Measurements from ENCODE around the gene RPN2. TPM values are rescaled to one million over a fixed set of nuclear protein-coding genes. Genes with fewer than 3 reads are reported as not detected.

The RPN2 gene
- total RNA-seq, 1 experiment from 2014 or later = 338 TPM

DNA sequence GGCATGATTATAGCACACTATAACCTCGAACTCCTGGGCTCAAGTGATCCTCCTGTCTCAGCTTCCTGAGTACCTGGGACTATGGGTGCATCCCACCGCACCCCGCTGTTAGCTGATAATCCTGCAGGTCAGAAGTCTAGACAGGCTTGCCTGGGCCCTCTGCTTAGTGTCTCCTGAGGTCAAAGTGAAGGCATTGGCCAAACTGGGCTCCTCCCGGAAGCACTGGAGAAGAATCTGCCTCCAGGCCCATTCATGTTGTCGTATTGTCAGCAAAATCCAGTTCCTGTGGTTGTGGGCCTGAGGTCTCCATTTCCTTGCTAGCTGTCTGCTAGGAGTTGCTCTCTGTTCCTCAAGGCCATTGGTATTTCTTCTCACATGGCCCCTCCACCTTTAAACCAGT, 6.6 kb downstream of the RPN2 start:
- DNase-seq (ENCODE audit: low spot score) = no peak

DNA sequence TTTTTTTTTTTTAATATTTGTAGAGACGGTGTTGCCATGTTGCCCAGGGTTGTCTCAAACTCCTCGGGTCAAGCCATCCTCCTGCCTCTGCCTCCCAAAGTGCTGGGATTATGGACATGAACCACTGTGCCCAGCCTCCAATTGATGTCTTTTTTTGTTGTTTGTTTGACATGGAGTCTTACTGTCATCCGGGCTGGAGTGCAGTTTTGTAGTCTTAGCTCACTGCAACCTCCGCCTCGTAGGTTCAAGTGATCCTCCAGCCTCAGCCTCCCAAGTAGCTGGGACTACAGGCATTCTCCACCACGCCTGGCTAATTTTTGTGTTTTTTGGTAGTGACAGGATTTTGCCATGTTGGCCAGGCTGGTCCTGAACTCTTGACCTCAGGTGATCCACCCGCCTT, 9.7 kb downstream of the RPN2 start:
- no peak for DNase-seq (ENCODE audit: low spot score)

DNA sequence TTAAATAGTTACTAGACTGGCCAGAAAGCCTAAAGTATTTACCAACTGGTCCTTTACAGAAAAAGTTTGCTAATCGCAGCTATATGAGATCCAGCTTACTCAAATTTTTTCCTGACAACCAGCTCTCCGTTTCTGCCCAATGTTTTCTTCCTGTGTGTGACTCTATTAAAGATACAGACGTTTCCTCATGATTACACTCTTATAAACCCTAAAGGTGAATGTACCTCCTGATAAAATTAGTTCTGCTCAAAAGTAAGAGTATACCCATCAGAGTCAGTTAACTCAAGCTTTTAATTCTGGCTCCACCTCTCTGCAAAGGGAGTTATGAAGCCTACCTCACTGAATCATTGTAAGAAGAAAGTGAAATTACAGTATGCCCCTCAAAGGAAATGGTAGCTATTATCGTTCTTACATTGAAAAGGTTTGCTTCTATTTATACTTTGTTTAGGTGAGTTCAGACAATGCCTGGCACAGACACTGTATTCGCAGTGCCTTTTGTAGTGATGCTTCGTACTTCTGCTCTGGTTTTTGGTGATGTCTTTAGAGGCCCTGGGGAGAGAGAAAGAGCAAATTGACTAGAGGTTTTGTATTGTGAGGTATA, 10.4 kb downstream of the RPN2 start:
- no peak for DNase-seq (ENCODE audit: low spot score)

DNA sequence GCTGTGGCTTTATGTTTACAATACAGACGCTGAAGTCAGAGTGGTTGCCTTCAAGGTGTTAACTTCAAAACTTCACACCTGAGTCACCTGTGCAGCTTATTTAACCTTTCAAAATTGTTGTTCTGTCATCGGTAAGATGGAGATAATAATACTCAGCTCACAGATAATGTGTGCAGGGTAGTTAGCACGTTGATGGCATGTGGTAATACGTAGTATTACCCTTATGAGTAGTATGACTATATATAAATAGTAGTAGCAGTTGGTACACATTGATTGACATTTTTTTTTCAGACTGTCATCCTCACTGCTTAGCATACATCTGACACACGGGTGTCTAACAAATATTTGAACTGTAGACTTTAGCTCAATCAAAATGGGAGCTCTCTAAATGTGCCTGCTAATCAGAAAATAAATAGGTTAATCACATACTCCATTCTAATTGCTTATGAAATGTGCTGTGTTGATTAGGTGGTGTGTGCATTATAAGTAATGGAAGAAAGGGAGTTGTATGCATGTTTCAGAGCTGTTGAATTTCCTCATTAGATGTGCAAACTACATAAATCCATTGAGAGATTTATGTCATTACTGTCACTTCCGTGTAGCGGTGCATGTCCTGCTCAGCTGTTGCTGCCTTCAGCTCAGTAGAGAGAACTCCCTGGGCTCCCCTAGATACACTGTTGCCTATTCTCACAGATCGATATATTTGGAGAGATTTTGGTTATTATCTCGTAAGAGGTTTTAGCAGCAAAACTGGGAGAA, 11.4 kb downstream of the RPN2 start:
- no peak for DNase-seq (ENCODE audit: low spot score)

DNA sequence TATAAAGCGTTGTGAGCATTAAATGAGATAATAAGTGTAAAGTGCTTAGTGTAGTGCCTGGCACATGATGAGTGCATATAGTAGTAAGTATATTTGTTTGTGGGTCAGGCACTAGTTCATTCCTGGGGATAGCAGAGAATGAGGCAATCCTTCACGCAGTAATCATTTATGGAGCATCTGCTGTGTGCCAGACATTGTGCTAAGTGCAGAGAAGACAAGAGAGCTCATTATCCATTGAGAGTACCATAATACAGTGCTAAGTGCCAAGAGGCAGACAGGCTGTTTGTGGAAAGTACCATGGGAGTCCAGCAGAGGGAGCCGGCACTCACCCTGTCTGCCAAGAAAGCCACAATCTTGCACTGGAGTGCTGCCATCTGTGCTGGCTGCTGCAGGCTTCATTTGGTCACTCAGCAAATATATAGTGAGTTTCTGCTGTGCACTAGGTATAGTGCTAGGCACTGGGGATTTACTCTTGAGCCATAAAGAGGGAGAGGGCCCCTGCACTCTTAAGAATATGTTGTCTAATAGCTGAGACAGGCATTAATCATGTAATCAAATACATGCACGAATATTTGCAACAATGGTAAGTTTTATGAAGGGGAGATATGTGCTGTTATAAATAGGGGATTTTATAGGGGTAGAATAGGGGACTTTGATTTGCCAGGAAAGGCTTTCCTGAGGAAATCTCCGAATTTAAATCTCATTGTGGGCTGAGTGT, 13.2 kb downstream of the RPN2 start:
- DNase-seq (ENCODE audit: low spot score) = peak; percentile 95

DNA sequence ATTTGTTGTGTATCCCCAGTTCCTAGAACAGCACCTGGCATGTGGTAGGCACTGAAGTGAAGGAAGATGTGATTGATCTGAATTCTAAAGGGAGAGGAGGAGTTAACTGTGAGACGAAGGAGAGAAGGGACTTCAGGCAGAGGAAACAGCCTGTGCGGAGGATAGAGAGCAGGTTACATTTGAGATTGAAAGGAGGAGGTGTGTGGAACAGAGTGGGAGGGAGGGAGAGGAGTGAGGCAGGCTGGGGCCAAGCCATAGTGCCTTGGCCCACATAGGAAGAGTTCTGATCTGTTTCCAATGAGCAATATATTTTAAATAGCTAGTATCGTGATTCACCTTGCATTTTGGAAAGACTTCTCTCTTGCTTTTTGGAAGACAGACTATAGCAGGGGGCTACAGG, 14.1 kb downstream of the RPN2 start:
- DNase-seq (ENCODE audit: low spot score) = no peak

DNA sequence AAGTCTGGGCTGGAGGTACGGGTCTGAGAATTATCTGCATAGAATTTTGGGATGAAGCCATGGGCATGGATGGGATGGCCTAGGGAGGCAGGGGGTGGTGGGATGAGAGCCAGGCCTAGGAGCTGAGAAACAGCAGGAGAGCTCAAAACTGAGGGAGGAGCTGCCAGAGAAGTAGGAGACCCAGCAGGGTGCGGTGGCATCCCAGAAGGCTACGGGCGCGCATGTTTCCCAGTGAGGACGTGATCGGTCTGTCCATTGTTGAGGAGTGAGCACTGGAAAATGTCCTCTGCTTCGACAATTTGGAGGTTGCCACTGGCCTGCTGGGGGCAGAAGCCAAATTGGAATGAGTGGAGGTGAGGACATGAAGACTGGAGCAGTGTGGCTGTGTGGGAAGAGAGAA, 14.7 kb downstream of the RPN2 start:
- no peak for DNase-seq (ENCODE audit: low spot score)

DNA sequence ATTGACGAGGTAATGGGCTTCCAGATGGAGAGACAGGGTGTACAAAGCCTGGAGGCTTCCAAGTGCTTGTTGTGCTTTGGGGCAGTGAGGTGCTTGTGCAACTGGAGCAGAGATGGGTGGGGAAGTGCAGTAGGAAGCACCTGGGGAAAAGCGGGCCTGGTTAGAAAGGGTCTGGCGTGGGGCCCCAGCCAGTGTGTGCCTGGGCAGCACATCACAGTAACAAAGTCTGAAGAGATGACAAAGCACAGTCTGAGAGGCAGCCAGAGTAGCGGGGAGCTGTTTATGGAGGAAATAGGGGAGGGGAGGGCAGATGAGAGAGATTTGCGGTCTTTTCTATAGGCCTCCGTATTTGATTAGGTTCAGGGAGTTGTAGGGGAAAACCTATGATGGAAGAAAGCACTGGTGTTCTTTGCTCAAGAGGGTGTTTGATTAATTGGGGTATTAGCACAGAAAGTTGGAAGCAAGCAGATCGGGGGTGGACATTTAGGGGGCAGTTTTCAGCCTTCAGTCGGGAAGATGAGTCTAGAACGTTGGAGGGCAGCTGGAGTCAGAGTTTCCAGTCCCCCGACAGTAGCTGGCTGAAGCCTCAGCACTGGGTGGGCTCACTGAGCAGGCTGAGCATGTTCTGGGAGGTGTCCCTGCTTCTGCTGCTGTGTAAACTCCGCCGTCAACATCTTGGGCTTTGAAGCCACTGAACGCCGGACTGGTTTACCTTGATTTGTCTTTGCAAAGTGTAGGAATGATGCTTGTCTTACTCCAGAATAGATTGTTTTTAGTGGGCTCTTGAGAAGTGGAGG, 15.7 kb downstream of the RPN2 start:
- DNase-seq (ENCODE audit: low spot score) = no peak

DNA sequence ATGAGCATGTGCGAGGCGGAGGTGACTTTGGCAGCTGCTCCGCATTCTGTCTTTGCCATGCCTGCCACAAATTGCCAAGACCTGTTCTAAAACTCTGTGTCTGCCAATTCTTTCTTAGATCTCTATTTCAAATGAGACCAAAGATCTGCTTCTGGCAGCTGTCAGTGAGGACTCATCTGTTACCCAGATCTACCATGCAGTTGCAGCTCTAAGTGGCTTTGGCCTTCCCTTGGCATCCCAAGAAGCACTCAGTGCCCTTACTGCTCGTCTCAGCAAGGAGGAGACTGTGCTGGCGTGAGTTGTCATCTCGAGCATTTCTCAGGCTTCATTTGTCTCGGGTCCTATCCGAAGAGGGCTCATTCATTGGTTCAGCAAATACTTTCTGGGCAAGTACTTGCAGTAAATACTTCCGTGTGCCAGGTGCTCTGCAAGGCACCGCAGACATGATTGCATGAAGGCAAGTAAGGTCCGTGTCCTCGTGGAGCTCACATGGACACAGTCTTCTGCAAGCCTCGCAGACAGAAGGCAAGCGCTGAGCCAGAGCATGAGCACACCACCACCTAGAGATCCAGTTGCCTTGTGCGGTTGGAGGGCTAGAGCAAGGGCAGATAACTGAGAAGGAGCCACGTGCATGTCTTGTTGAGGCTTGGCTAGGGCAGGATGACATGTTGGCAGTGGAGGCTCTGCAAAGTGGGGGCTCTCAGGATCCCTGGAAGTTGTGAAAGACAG, 20.0 kb downstream of the RPN2 start:
- no peak for DNase-seq (ENCODE audit: low spot score)

DNA sequence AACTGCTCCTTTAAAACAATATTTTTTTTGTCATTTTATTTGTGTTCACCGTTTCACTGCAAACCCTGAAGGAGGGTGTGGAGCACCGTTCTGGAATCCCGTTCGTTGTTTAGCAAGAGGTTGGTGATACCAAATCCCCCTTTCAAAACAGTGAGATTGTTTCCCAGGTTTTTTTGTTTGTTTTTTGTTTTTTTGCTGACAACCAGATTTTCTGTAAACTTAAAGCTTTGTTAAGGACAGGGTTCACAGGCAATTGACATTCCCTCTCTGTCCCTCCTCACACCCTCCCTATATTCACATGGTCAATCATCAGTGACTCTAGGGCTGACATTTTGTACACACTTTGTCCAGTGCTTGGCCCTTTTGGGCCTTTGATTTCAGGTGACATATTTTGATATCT, 21.2 kb downstream of the RPN2 start:
- no peak for DNase-seq (ENCODE audit: low spot score)

DNA sequence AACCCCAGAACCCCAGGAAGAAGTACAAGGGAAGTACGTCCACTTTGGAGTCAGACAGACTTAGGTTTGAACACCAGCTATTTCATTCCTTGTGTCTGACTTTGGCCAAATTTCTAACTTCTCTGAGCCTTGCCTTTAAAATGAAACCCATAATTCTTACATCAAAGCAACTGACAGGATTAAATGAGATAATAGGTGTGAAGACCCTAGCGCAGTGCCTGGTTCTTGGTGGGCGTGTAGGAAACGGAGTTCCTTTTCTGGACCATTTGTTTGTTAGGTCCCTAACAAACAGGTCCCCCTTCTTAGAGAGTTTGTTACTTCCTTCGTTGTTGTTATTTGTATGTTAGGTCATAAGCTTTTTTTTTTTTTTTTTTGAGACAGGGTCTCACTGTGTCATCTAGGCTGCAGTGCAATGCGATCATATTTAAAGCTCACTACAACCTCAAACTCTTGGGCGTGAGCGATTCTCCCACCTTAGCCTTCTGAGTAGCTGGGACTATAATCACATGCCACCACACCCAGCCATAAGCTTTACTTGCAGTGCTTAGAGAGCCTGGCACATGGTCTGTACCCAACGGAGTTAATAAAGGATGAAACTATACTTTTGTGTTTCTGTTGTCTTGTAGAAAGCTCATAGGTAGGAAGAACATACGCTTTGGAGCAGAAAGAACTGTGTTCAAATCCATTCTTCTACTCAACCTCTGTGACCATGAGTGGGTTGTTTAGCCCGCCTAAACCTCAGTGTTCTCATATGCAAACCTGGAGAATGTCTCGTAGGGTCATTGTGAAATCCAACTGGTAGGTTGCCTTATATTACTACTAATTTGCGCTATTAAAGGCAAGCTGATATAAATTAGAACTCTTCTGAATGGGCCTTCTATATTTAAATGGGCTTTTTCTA, 22.0 kb downstream of the RPN2 start:
- no peak for DNase-seq (ENCODE audit: low spot score)

DNA sequence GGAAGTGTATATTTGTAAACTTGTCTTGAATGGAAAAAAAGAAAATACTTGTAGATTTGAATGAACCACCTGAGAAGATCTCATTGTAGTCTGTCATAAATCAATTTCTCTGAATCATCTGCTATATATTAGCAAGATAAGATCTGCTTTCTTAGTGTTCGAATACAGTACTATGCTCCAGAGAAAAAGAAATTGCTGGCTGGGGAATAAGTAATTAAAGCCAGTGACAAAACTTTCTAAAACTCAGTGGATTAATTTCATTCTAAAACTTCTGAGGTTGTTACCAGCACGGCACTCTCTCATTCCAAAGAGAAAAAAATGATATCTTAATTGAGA, 22.7 kb downstream of the RPN2 start:
- DNase-seq (ENCODE audit: low spot score) = no peak

DNA sequence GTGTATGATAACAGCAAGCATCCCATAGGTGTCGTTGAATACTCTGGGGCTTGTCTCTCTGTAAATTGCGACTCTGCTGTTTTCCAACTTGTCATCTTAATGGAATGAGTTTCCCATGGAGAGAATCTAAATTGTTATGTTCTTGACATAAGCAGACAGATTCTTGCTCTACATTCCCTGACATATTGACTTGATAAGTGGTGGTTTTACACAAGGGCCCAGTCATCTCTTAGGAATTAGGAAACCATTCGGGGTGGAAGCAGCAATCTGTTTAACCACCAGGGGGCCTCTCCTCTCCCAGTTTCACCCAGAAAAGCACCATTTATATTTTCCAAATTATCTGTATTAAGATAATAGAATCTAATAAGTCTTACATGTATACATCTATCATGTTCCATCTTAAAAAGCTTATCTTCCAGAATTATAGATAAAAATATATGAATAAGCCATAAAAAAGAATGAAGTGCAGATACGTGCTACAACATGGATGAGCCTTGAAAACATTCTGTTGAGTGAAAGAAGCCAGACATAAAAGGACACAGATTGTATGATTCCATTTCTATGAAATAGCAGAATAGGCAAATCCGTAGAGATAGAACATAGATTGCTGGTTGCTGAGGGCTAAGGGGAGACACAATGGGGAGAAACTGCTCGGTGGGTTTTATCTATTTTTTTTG, 23.3 kb downstream of the RPN2 start:
- DNase-seq (ENCODE audit: low spot score) = peak; percentile 87

DNA sequence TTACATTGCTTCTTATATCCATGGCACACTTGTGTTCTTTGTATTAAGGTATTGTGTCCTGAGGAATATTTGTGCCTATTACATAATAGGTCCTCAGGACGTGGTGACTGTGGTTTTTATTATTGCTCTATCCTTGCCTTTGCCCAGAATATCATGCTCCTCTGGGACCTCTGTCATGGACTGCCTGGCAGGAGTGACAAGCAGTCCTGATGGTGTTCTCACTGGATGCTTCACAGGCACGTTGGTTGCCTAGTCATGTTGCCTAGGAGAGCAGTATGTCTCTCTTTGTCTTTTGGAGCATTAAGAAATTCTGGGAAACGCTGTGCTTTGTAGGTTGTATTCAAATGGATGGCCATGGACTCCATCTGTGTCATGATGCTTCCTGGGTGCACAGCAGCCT, 24.9 kb downstream of the RPN2 start:
- DNase-seq (ENCODE audit: low spot score) = no peak

DNA sequence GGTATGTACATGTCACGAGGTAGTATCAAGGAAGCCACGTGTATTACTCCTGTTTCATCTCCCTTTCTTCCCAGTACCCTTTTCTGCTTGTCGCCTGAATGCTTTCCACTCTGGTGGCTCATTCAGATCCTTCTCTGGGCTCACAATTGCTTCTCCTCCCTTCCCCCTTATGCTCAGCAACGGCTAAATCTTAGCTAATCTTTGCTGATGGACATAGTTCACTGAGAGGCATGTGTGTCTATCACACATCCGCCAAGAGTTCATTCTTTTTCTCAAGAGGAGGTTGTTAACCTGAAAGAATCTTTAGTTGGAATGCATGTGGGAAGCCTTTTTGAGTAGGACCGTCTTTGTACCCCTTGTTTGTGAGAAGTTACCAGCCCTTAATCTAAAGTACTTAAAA, 26.0 kb downstream of the RPN2 start:
- no peak for DNase-seq (ENCODE audit: low spot score)

DNA sequence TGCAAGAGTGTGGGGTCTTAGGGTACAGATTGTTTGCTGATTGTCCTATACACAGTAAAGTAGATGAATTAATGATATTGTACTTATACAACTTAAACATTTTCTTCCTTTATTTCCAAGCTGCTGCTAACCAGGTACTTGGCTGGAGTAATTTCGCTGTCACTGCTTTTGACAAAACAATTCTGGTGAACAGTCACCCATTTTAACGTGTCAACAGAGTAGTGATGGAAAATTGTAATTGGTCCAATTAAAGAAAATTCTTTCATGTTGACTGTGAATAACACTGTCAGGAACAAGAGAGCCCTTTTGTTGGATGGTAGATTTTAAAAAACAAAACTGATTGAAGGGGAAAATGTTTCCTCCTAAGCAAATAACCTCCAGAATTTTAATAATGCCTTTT, 26.7 kb downstream of the RPN2 start:
- no peak for DNase-seq (ENCODE audit: low spot score)

DNA sequence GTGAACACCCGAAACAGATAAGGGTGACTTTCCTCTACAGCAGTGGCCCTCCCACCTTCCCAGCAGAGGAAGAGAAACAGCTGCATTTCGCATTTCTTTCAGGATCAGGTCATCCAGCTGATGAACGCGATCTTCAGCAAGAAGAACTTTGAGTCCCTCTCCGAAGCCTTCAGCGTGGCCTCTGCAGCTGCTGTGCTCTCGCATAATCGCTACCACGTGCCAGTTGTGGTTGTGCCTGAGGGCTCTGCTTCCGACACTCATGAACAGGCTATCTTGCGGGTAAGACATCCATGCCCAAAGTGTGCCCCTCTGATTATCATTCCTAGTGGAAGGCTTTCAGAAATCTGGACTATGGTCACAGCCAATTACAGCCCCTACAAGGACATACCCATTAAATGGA, 28.0 kb downstream of the RPN2 start:
- no peak for DNase-seq (ENCODE audit: low spot score)

DNA sequence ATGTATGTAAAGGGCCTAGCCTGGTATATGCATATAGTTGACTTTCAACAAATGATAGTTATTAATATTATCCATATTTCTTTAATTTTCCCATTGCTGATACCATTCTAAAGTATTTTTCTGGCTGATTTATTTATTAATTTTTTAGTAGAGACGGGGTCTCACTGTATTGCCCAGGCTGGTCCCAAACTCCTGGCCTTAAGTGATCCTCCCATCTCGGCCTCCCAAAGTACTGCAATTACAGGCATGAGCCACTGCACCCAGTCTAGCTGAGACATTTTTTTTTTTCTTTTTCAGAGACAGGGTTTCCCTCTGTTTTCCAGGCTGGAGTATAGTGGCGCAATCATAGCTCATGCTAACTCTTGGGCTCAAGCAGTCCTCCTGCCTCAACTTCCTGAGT, 30.1 kb downstream of the RPN2 start:
- DNase-seq (ENCODE audit: low spot score) = no peak

DNA sequence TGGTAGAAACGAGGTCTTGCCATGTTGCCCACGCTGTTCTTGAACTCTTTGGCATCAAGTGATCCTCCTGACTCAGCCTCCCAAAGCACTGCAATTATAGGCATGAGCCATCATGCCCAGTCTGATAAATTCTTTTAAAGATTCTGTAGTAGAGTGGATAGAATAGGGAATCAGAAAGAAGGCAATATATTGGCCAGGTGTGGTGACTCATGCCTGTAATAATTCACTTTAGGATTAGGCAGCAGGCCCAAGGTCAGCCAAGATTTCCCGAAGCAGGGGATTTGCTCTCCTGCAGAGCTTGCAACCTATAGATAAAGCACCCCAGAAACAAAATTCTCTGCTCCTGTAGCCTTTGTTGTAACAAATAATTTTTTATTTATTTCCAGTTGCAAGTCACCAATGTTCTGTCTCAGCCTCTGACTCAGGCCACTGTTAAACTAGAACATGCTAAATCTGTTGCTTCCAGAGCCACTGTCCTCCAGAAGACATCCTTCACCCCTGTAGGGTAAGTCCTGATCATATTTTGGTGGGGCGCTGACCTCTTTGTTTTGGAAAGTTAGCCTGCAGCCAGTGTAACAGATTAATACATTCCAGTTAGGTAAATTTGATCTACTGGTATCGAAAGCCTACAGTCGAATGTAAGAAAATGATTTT, 30.7 kb downstream of the RPN2 start:
- DNase-seq (ENCODE audit: low spot score) = no peak
